ENCODE data around the gene MAPK8. TPM values are rescaled to one million over a fixed set of nuclear protein-coding genes. Genes with fewer than 3 reads are reported as not detected.

The MAPK8 gene
- total RNA-seq, 4 donors from 2014 or later, result 27.4 to 43.5 (median 36.5) TPM

DNA sequence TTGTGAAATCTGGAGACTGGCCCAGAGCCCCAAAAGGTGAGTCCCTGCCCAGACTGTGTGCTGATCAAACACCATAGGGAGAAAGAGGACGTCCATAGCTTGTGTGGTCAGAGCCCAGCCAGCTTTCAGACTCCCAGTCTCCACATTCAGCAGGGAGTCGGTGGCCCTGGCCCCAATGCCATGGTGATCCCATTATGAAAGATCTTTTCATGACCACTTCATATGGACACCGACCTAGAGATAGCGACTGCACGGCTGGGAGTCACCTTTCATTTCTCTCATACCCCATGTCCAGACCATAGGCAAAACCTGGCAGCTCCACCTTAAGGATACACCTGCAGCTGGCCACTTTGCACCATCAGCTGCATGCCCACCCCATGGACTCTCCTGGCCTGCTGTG, 172.0 kb downstream of the MAPK8 start:
- Histone ChIP-seq H3K4me1 (peaks cover 0 to 3% (median 0%) of the 10 kb centered on the region in 3 donors), H3K27ac (no peak overlapping the region), H3K9me3 (no peaks in the 10 kb centered on the region), H3K27me3 (peaks cover 0 to 10% (median 0%) of the 10 kb centered on the region in 4 donors), H3K4me3 (no peak overlapping the region), H3K36me3 (no peaks in the 10 kb centered on the region)
- intact Hi-C loops (cut with DNase I), result no loop called here
- WGBS, 2 donors, result 87 to 93% methylated on average over 5 of the region's 5 CpGs
- no peak for TF ChIP-seq CTCF (IDR thresholded peaks at IDR 0.05)
- no peak for DNase-seq

DNA sequence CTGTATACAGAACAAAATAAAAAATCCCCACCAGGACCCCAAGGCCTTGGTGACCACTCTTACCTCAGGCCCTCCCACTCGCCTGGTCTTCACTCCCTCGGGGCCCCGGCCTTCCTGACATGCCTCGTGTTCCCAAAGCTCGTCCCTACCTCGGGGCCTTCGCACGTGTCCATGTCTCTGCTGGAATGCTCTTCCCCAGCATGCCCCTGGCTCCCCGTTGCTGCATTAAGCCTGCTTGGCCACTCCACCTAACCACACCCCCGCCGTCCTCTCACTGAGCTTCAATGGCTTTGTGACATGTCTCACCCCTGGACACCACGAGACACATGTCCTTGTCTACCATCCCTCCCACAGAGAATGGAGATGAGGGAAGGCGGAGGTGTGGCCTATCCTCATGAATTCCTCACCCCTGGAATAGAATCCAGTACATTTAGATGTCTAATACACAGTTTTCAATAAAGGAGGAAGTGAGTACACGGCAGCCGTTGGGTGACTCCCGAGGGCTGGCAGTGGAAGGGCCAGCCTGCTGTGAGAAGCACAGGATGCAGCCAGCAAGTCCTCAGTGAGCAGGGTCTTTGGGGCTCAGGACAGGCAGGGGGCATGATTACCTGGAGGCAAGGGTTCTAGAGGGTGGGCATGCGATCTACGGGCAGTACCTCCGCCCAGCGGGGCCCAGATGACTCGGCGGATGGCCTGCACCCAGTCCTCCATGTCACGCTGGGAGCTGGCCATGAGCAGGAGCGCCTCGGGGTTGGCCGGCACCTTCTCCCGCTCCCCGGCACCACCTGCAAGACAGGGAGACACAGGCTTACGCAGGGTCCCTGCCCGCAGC, 172.7 kb downstream of the MAPK8 start:
- H3K9me3 ChIP-seq, result no peaks in the 10 kb centered on the region
- H3K4me1 ChIP-seq, result peaks cover 0 to 3% (median 0%) of the 10 kb centered on the region in 3 donors
- DNase-seq, result no peak
- peaks cover 0 to 10% (median 0%) of the 10 kb centered on the region in 4 donors for H3K27me3 ChIP-seq
- H3K36me3 ChIP-seq, result no peaks in the 10 kb centered on the region
- H3K4me3 ChIP-seq, result no peak overlapping the region
- intact Hi-C loops (cut with DNase I), result no loop called here
- no peak overlapping the region for H3K27ac ChIP-seq
- TF ChIP-seq POLR2A (IDR thresholded peaks at IDR 0.05) (no peak), CTCF (IDR thresholded peaks at IDR 0.05) (no peak)
- 73 to 85% methylated on average over 19 to 25 of the region's 30 CpGs for WGBS, 2 donors

- 54 to 80% methylated on average over 8 to 14 of the region's 20 CpGs for WGBS, 2 donors
- Histone ChIP-seq H3K4me3 (no peak overlapping the region), H3K4me1 (peaks cover 0 to 3% (median 0%) of the 10 kb centered on the region in 3 donors), H3K27ac (no peak overlapping the region), H3K27me3 (peaks cover 0 to 10% (median 0%) of the 10 kb centered on the region in 4 donors), H3K36me3 (no peaks in the 10 kb centered on the region), H3K9me3 (no peaks in the 10 kb centered on the region)
- TF ChIP-seq CTCF (IDR thresholded peaks at IDR 0.05), result no peak
- DNase-seq, result no peak
- intact Hi-C loops (cut with DNase I), result no loop called here
Observed at GRCh38 chr10:48480397-48481374, 174.2 kb downstream of the MAPK8 start.

DNA sequence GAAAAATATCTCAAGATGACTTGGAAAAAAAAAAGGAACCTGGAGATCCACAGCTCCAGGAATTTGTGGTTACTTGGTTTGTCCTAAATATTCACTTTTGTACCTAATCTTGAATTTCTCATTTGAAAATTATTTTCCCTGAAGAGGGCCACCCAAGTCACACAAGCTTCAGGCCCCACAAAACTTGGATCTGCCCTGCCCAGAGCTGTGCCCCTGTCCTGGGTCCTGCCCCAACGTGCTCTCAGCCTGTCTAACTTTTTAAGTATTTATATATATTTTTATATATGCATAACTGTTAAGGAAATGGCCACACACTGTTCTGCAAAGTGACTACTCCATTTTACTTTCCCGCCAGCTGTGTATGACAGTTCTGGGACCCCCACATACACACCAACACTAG, 174.9 kb downstream of the MAPK8 start:
- peaks cover 0 to 3% (median 0%) of the 10 kb centered on the region in 3 donors for H3K4me1 ChIP-seq
- no peaks in the 10 kb centered on the region for H3K9me3 ChIP-seq
- H3K27ac ChIP-seq, result no peak overlapping the region
- WGBS, 2 donors, result 60 to 82% methylated on average over 2 of the region's 2 CpGs
- H3K36me3 ChIP-seq, result no peaks in the 10 kb centered on the region
- no peak overlapping the region for H3K4me3 ChIP-seq
- intact Hi-C loops (cut with DNase I), result no loop called here
- TF ChIP-seq CTCF (IDR thresholded peaks at IDR 0.05), result no peak
- no peak for TF ChIP-seq POLR2A (IDR thresholded peaks at IDR 0.05)
- no peak for DNase-seq
- H3K27me3 ChIP-seq, result peaks cover 0 to 10% (median 0%) of the 10 kb centered on the region in 4 donors
